ENCODE results near the gene LAMA2.

The LAMA2 gene

DNA sequence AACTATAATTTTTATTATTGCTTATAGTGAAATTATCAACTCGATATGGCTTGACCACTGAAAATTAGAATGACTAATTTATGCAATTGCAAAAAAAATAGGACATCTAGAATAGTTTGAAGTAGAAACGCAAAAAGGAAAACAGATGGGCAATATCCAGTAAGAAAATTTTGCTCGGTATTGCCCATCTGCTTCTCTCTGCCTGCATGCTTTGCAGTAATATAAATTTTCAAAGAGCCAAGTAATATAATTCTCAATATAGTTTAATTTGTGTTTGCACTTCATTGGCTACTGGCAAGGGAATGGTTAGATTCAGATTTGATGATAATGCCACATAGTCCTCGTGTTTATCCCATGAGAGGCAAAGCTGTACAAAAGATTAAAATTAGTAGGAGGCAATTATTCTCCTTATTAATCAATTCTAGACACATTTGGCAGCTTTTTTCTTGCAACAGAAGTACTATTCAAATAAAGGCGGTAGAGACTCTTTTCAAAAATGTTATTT lies 27.3 kb upstream of the LAMA2 start:
- no peaks in the 10 kb centered on the region for H3K79me2 ChIP-seq (ENCODE audit: insufficient read depth, low read length)
- no peaks in the 10 kb centered on the region for H3K9me3 ChIP-seq (ENCODE audit: insufficient read depth, low read depth, low read length)
- no peak overlapping the region for H3K4me3 ChIP-seq (ENCODE audit: low read length, poor library complexity, severe bottlenecking)
- no peaks in the 10 kb centered on the region for H3K9me2 ChIP-seq (replicated peaks; ENCODE audit: low read depth, low read length)
- H3F3A ChIP-seq (ENCODE audit: low read depth): no peaks in the 10 kb centered on the region
- no peaks in the 10 kb centered on the region for H3K27me3 ChIP-seq (ENCODE audit: insufficient read depth, low read length, poor library complexity, severe bottlenecking)
- no peak overlapping the region for H2AFZ ChIP-seq (ENCODE audit: low read length)
- H3K4me1 ChIP-seq (ENCODE audit: insufficient read depth, low read length, poor library complexity, severe bottlenecking): no peaks in the 10 kb centered on the region
- TF ChIP-seq, protein P1, sequence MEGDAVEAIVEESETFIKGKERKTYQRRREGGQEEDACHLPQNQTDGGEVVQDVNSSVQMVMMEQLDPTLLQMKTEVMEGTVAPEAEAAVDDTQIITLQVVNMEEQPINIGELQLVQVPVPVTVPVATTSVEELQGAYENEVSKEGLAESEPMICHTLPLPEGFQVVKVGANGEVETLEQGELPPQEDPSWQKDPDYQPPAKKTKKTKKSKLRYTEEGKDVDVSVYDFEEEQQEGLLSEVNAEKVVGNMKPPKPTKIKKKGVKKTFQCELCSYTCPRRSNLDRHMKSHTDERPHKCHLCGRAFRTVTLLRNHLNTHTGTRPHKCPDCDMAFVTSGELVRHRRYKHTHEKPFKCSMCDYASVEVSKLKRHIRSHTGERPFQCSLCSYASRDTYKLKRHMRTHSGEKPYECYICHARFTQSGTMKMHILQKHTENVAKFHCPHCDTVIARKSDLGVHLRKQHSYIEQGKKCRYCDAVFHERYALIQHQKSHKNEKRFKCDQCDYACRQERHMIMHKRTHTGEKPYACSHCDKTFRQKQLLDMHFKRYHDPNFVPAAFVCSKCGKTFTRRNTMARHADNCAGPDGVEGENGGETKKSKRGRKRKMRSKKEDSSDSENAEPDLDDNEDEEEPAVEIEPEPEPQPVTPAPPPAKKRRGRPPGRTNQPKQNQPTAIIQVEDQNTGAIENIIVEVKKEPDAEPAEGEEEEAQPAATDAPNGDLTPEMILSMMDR (conservative IDR thresholded peaks at IDR 0.05; ENCODE audit: low read length): no peak
- no peak for TF ChIP-seq EZH2phosphoT487 (IDR thresholded peaks at IDR 0.05; ENCODE audit: borderline replicate concordance)
- H4K20me1 ChIP-seq (ENCODE audit: insufficient read depth, low read length, poor library complexity, severe bottlenecking): no peaks in the 10 kb centered on the region
- no peak overlapping the region for H3K9ac ChIP-seq (ENCODE audit: low read depth, low read length, poor library complexity, severe bottlenecking)
- no peaks in the 10 kb centered on the region for H3K36me3 ChIP-seq (ENCODE audit: insufficient read depth, low read length)
- H3K4me2 ChIP-seq (ENCODE audit: low read depth, low read length, poor library complexity, severe bottlenecking): no peak overlapping the region

DNA sequence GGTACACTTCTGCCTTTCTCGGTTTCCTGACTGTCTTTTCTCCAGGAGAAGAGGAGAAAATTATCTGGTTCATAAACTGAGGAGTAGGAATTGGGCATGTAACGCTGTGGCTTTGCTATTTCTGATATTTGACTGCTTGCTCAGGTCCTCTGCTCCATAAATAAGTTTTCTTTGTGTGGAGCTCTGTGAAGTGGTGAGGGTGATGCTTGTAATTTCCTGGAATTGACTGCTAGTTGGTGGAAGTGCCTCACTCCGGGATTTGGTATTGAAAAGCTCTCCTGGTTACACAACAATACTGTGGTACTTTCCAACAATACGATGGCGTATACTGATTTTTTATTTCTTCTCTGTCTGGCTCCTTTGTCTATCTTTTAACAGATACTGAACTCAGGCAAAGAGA lies 25.1 kb upstream of the LAMA2 start:
- Histone ChIP-seq H3K9ac (ENCODE audit: low read depth, low read length, poor library complexity, severe bottlenecking) (no peak overlapping the region), H3K4me1 (ENCODE audit: insufficient read depth, low read length, poor library complexity, severe bottlenecking) (no peaks in the 10 kb centered on the region), H3K4me3 (ENCODE audit: low read length, poor library complexity, severe bottlenecking) (no peak overlapping the region), H3K79me2 (ENCODE audit: insufficient read depth, low read length) (no peaks in the 10 kb centered on the region), H4K20me1 (ENCODE audit: insufficient read depth, low read length, poor library complexity, severe bottlenecking) (no peaks in the 10 kb centered on the region), H3F3A (ENCODE audit: low read depth) (no peaks in the 10 kb centered on the region), H3K4me2 (ENCODE audit: low read depth, low read length, poor library complexity, severe bottlenecking) (no peak overlapping the region), H2AFZ (ENCODE audit: low read length) (no peak overlapping the region), H3K9me2 (replicated peaks; ENCODE audit: low read depth, low read length) (no peaks in the 10 kb centered on the region), H3K36me3 (ENCODE audit: insufficient read depth, low read length) (no peaks in the 10 kb centered on the region), H3K27me3 (ENCODE audit: insufficient read depth, low read length, poor library complexity, severe bottlenecking) (no peaks in the 10 kb centered on the region), H3K9me3 (ENCODE audit: insufficient read depth, low read depth, low read length) (no peaks in the 10 kb centered on the region)
- TF ChIP-seq, protein P1 (conservative IDR thresholded peaks at IDR 0.05; ENCODE audit: low read length): no peak
- TF ChIP-seq EZH2phosphoT487 (IDR thresholded peaks at IDR 0.05; ENCODE audit: borderline replicate concordance): no peak

DNA sequence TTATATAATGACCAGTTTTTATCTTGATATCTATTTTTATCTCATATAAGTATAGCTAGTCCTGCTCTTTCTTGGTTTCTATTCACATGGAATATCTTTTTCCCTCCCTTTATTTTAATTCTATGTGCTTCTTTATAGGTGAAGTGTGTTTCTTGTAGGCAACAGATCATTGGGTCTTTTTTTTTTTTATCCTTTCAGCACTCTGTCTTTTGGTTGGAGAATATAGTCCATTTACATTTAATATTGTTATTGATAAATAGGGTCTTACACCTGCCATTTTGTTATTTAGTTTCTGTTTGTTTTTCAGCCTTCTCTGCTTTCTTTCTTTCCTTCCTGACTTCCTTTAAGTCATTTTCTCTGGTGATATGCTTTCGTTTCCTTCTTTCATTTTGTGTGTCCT lies 22.2 kb upstream of the LAMA2 start:
- H3K9me3 ChIP-seq (ENCODE audit: insufficient read depth, low read depth, low read length): no peaks in the 10 kb centered on the region
- no peaks in the 10 kb centered on the region for H3F3A ChIP-seq (ENCODE audit: low read depth)
- H3K27me3 ChIP-seq (ENCODE audit: insufficient read depth, low read length, poor library complexity, severe bottlenecking): no peaks in the 10 kb centered on the region
- H3K79me2 ChIP-seq (ENCODE audit: insufficient read depth, low read length): no peaks in the 10 kb centered on the region
- no peak overlapping the region for H3K4me3 ChIP-seq (ENCODE audit: low read length, poor library complexity, severe bottlenecking)
- TF ChIP-seq EZH2phosphoT487 (IDR thresholded peaks at IDR 0.05; ENCODE audit: borderline replicate concordance): no peak
- TF ChIP-seq, protein P1 (conservative IDR thresholded peaks at IDR 0.05; ENCODE audit: low read length): no peak
- no peaks in the 10 kb centered on the region for H3K9me2 ChIP-seq (replicated peaks; ENCODE audit: low read depth, low read length)
- no peaks in the 10 kb centered on the region for H4K20me1 ChIP-seq (ENCODE audit: insufficient read depth, low read length, poor library complexity, severe bottlenecking)
- H3K9ac ChIP-seq (ENCODE audit: low read depth, low read length, poor library complexity, severe bottlenecking): no peak overlapping the region
- H2AFZ ChIP-seq (ENCODE audit: low read length): no peak overlapping the region
- no peaks in the 10 kb centered on the region for H3K4me1 ChIP-seq (ENCODE audit: insufficient read depth, low read length, poor library complexity, severe bottlenecking)
- no peaks in the 10 kb centered on the region for H3K36me3 ChIP-seq (ENCODE audit: insufficient read depth, low read length)
- H3K4me2 ChIP-seq (ENCODE audit: low read depth, low read length, poor library complexity, severe bottlenecking): no peak overlapping the region
